Measurements from ENCODE around the gene CRYBA2.

Gene CRYBA2

DNA sequence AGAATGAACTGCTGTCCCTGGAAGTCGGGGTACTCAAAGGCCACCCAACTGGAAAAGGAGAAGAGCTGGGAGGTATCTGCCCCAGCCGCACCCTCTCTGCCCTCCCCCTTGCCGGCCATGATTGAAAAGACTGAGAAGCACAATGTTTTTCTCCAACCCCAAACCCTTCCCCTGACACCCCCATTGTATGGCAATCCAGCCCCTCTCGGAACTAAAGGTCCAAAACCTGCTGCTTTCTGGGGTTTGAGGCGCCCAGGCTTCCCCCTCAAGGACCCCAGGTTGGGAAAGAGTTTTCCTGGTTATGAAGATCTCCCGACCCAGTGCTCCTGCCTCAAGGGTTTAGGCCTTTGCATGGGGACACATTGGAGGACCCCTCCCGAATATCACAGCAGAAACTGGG lies 1.0 kb downstream of the CRYBA2 start:
- TF ChIP-seq, protein P1, sequence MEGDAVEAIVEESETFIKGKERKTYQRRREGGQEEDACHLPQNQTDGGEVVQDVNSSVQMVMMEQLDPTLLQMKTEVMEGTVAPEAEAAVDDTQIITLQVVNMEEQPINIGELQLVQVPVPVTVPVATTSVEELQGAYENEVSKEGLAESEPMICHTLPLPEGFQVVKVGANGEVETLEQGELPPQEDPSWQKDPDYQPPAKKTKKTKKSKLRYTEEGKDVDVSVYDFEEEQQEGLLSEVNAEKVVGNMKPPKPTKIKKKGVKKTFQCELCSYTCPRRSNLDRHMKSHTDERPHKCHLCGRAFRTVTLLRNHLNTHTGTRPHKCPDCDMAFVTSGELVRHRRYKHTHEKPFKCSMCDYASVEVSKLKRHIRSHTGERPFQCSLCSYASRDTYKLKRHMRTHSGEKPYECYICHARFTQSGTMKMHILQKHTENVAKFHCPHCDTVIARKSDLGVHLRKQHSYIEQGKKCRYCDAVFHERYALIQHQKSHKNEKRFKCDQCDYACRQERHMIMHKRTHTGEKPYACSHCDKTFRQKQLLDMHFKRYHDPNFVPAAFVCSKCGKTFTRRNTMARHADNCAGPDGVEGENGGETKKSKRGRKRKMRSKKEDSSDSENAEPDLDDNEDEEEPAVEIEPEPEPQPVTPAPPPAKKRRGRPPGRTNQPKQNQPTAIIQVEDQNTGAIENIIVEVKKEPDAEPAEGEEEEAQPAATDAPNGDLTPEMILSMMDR (IDR thresholded peaks at IDR 0.05), result no peak
- Histone ChIP-seq H3K27ac (no peak overlapping the region), H3K27me3 (peaks cover 100% of the 10 kb centered on the region), H3K9me3 (no peaks in the 10 kb centered on the region), H3K36me3 (no peaks in the 10 kb centered on the region), H3K4me1 (ENCODE audit: control insufficient read depth in 1 of 2, insufficient read depth in 1 of 2, low read depth in 1 of 2, low read length in 1 of 2) (peaks cover 0 to 3% of the 10 kb centered on the region in 2 experiments), H3K4me3 (ENCODE audit: low read depth in 1 of 2, low read length in 1 of 2) (no peak overlapping the region)

GRCh38 chr2:218991674-218992168 lies 1.5 kb downstream of the CRYBA2 start:
- no peak overlapping the region for H3K4me3 ChIP-seq (ENCODE audit: low read depth in 1 of 2, low read length in 1 of 2)
- no peaks in the 10 kb centered on the region for H3K36me3 ChIP-seq
- TF ChIP-seq, protein P1 (IDR thresholded peaks at IDR 0.05), result no peak
- peaks cover 100% of the 10 kb centered on the region for H3K27me3 ChIP-seq
- H3K9me3 ChIP-seq, result no peaks in the 10 kb centered on the region
- peaks cover 0 to 3% of the 10 kb centered on the region in 2 experiments for H3K4me1 ChIP-seq (ENCODE audit: control insufficient read depth in 1 of 2, insufficient read depth in 1 of 2, low read depth in 1 of 2, low read length in 1 of 2)
- H3K27ac ChIP-seq, result no peak overlapping the region

DNA sequence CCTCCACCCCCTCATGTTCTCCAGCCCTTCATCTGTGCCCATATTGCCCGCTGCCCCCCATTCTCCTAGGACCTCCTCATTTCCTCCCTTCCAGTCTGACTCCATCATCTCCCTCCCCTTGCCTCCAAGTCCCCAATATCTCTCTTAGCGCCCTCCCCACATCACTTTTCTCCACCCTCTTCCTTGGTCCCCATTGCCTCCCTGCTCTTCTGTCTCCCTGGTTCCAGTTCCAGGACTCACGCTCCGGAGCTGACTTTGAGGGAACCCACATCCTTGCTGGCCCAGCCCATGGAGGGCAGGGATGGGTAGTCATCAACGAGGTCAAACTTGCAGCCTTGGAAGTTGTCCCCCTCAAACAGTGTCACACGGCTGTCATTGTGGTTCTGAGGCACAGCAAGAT lies 2.6 kb downstream of the CRYBA2 start:
- no peaks in the 10 kb centered on the region for H3K4me1 ChIP-seq (ENCODE audit: control insufficient read depth in 1 of 2, insufficient read depth in 1 of 2, low read depth in 1 of 2, low read length in 1 of 2)
- H3K27me3 ChIP-seq, result peaks cover 100% of the 10 kb centered on the region
- no peak overlapping the region for H3K4me3 ChIP-seq (ENCODE audit: low read depth in 1 of 2, low read length in 1 of 2)
- no peaks in the 10 kb centered on the region for H3K9me3 ChIP-seq
- no peaks in the 10 kb centered on the region for H3K36me3 ChIP-seq
- no peak overlapping the region for H3K27ac ChIP-seq
- TF ChIP-seq, protein P1 (IDR thresholded peaks at IDR 0.05), result no peak

GRCh38 chr2:218990052-218990451 lies 3.2 kb downstream of the CRYBA2 start:
- Histone ChIP-seq H3K4me1 (ENCODE audit: control insufficient read depth in 1 of 2, insufficient read depth in 1 of 2, low read depth in 1 of 2, low read length in 1 of 2) (no peaks in the 10 kb centered on the region), H3K36me3 (no peaks in the 10 kb centered on the region), H3K27me3 (peaks cover 100% of the 10 kb centered on the region), H3K9me3 (no peaks in the 10 kb centered on the region), H3K27ac (no peak overlapping the region), H3K4me3 (ENCODE audit: low read depth in 1 of 2, low read length in 1 of 2) (no peak overlapping the region)
- TF ChIP-seq, protein P1 (IDR thresholded peaks at IDR 0.05), result no peak

DNA sequence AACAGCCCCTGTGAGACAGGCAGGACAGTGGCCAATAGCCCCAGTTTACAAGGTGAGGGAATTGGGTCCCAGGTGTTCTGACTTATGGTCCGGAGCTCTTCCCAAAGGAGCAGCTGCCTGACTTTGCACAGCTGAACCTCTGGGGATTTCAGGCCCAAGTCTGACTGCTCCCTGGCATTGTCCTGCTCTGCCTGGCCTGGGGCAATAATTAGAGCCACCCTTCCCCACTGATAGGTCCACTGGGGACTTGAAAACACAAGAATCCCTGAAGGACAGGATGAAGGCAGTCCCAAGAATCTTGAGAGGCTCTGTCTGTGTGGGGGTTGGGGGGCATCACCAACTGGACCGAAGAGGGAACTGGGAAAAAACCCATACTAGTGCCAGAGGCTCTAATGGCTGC lies 4.6 kb downstream of the CRYBA2 start:
- Histone ChIP-seq H3K4me3 (ENCODE audit: low read depth in 1 of 2, low read length in 1 of 2) (no peak overlapping the region), H3K9me3 (no peaks in the 10 kb centered on the region), H3K27ac (no peak overlapping the region), H3K4me1 (ENCODE audit: control insufficient read depth in 1 of 2, insufficient read depth in 1 of 2, low read depth in 1 of 2, low read length in 1 of 2) (no peaks in the 10 kb centered on the region), H3K36me3 (no peaks in the 10 kb centered on the region), H3K27me3 (peaks cover 100% of the 10 kb centered on the region)
- TF ChIP-seq, protein P1 (IDR thresholded peaks at IDR 0.05), result no peak

GRCh38 chr2:218988164-218988563 lies 5.1 kb downstream of the CRYBA2 start:
- Histone ChIP-seq H3K9me3 (no peaks in the 10 kb centered on the region), H3K4me3 (ENCODE audit: low read depth in 1 of 2, low read length in 1 of 2) (no peak overlapping the region), H3K4me1 (ENCODE audit: control insufficient read depth in 1 of 2, insufficient read depth in 1 of 2, low read depth in 1 of 2, low read length in 1 of 2) (no peaks in the 10 kb centered on the region), H3K27ac (no peak overlapping the region), H3K27me3 (peaks cover 100% of the 10 kb centered on the region), H3K36me3 (no peaks in the 10 kb centered on the region)
- TF ChIP-seq, protein P1 (IDR thresholded peaks at IDR 0.05), result no peak

All from neutrophil (primary cell).